Coronary artery (tissue), 2 donors: Measurements from ENCODE around the gene ZNF565.
A peak's percentile ranks its signal among the peaks of the same experiment; 100 is the strongest.

Source experiments
- DNase-seq: peaks from one replicate; pipeline ENCODE4 v3.0.0-alpha.2; 2017; ENCODE audit warnings: low spot score
- H3K27ac ChIP-seq, 2 donors: fragments of 200-600 bp; sonication (generic); one replicate each; pipeline ENCODE4 v1.5.1; 2016 to 2019
- H3K4me3 ChIP-seq: fragments of 200-600 bp; sonication (generic); 2 replicates; pipeline ENCODE4 v1.5.1; 2016; ENCODE audit warnings: mild to moderate bottlenecking, moderate library complexity
- CTCF ChIP-seq: fragments of 200-600 bp; sonication (generic); IDR thresholded peaks from one replicate; pipeline ENCODE4 v1.5.1; 2019; ENCODE audit warnings: antibody characterized with exemption

Gene ZNF565

DNA sequence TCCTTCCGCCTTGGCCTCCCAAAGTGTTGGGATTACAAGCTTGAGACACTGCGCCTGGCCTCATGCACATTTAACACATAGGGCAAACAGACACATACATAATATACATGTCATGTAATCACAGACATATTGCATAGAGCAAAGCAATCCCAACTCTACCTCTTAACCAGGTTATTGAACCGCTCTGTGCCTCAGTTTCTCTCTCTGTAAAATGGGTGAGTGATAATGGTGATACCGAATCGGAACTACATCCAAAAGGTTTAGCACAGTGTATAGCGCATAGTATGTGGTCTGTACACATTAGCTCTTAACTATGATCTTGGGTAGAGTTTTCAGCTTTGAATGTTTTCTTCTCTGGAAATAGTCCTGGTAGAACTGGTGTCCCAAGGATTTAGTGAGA is 69.8 kb downstream of the ZNF565 start:
- TF ChIP-seq CTCF: no peak
- Histone ChIP-seq H3K4me3 (no peak overlapping the region), H3K27ac (no peak overlapping the region)
- DNase-seq: no peak

DNA sequence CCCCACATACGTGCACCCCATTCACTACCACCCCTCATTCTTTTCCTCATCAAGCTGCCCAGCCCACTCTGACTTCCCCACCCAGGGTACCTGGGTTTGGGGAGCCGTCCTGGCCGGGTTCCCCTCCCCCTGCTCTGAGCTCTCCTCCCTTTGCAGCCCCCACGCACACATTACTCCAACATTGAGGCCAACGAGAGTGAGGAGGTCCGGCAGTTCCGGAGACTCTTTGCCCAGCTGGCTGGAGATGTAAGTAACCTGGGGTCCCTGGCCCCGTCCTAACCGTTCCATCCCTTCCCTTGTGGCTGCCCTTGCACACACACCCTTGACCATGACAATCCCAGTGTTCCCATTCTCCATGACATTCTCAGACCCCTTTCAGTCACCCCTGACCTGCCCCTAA is 72.0 kb downstream of the ZNF565 start:
- no peak overlapping the region for H3K27ac ChIP-seq
- no peak for DNase-seq

GRCh38 chr19:36142046-36142445 is 72.4 kb downstream of the ZNF565 start:
- TF ChIP-seq CTCF: no peak
- no peak overlapping the region for H3K4me3 ChIP-seq
- DNase-seq: no peak
- H3K27ac ChIP-seq: peak overlapping the region in 1 of 2 donors; percentile 97

More for the DNA sequence above, 72.0 kb downstream of the ZNF565 start:
- H3K4me3 ChIP-seq: no peak overlapping the region
- TF ChIP-seq CTCF: no peak

GRCh38 chr19:36141039-36141927 is 73.2 kb downstream of the ZNF565 start:
- Histone ChIP-seq H3K27ac (peak overlapping the region; percentile 87 to 97), H3K4me3 (peak overlapping the region; percentile 81)
- DNase-seq: peak; percentile 91
- no peak for TF ChIP-seq CTCF

DNA sequence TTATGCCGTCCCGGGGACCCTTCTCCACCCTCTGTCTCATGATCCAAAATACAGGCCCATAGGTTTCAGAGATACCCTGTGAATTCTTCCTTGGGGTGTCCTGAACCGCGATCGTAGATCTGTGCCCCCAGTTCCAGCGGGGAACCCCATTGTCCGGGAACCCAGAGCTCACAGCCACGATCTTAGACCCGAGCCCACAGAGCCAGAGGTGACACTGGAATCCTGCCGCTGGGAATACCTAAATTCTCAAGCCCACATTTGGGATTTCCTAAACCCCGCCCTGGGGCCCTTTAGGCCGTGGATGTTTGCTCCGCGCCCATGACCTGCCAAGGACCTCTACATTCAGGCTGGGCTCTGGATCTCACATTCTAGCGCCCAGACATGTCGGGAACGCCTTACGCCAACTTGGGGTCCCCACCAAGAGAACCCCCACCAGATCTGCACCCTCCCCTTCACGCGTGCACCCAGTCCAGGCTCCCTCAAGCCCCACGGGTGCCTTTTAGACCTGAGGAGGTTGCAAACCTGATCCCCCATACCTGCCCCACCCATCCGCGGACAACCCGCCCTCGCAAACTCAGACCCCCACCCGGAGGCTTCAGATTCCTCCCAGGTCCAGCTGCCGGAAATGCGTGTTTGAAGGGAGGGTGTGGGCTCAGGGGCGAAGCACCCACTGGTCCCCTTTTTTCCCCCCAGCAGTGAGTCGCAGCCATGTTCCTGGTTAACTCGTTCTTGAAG is 74.0 kb downstream of the ZNF565 start:
- DNase-seq: no peak
- peak overlapping the region; percentile 87 to 97 for H3K27ac ChIP-seq
- peak overlapping the region; percentile 81 for H3K4me3 ChIP-seq
- TF ChIP-seq CTCF: no peak

DNA sequence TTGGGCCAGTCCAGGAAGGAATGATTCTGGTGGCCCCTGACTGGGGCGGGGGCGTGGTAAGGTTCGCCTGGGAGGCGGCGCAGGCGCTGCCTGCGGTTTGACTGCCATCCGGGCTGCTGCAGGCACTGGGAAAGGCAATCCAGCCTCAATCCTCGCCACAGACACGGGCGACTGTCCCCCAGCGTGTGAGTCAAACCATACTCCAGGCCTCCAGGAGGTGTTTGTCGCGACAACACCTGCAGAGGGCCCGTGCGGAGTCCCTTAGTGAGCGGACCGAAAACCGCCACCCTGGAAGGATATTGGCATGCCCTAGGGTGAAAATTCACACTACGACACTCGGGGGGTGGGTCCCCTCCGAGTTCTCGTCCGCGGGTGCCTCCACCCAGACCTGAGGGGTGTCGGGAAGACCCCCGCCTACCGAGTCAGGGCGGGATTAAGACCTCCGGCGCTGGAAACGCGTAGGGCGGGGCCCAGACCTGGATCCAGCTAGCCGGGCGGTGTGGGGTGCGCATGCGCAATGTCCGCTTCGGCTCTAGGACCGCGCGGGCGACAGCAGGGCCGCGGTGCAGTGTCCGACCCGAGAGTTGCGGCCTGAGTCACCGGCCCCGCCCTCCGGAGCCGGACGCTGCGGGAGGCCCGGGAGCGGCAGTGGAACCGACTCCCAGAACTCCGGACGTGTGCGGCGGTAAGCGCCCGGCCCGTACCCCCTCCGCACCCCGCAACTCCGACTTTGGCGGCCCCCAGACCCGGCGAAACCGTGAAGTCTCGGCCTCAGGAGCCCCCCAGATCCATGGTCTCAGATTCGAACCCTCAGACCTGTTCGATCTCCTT is 74.8 kb downstream of the ZNF565 start, which contains the start of gene CAPNS1:
Gene CAPNS1 (plus strand): TSS at position 594 of the 831 bp plus-strand sequence. CDS start 946 bp downstream, outside the sequence.
- Histone ChIP-seq H3K27ac (peak within 1 kb of the TSS; percentile 87 to 97), H3K4me3 (peak within 1 kb of the TSS; percentile 81)
- DNase-seq: peak; percentile 98
- no peak for TF ChIP-seq CTCF
